Vagina (tissue), 2 donors: ENCODE data around the gene KRTAP12-1. TPM values are rescaled to one million over a fixed set of nuclear protein-coding genes. Genes with fewer than 3 reads are reported as not detected.
"Not testable (repeated sequence)": the region's sequence is repeated elsewhere in the genome, so short reads cannot be mapped to it uniquely, and the experiment has no call there.

ENCODE experiments used
- DNase-seq, 2 donors: peaks; one replicate each; pipeline ENCODE4 v3.0.0-alpha.2; 2017; ENCODE audit errors: extremely low spot score in 2 of 2
- H3K27ac ChIP-seq: fragments of 200-600 bp; sonication (generic); one replicate; pipeline ENCODE4 v1.5.1; 2019
- H3K27me3 ChIP-seq: fragments of 200-600 bp; sonication (generic); one replicate; pipeline ENCODE4 v1.5.1; 2019
- H3K36me3 ChIP-seq, 2 donors: fragments of 200-600 bp; sonication (generic); one replicate each; pipeline ENCODE4 v1.5.1; 2017 to 2019
- H3K4me1 ChIP-seq: fragments of 200-600 bp; sonication (generic); one replicate; pipeline ENCODE4 v1.5.1; 2019
- H3K4me3 ChIP-seq, 2 donors: fragments of 200-600 bp; sonication (generic); 1 replicate in 1 of 2; 2 replicates in 1 of 2; pipeline ENCODE4 v1.5.1; 2016 to 2019
- H3K9me3 ChIP-seq: fragments of 200-600 bp; sonication (generic); one replicate; pipeline ENCODE4 v1.5.1; 2019
- CTCF ChIP-seq, 3 experiments: fragments of 450-650 bp in 2 of 3; fragments of 200-600 bp in 1 of 3; sonication (generic) in 1 of 3; IDR thresholded peaks; one replicate each; pipeline ENCODE4 v1.5.1; 2017 to 2019; ENCODE audit warnings: antibody characterized with exemption in 3 of 3, mild to moderate bottlenecking in 2 of 3, moderate library complexity in 2 of 3
- POLR2A ChIP-seq, 2 donors: fragments of 450-650 bp; IDR thresholded peaks; one replicate each; pipeline ENCODE4 v1.6.1; 2017; ENCODE audit warnings: antibody characterized with exemption in 2 of 2, mild to moderate bottlenecking in 2 of 2, moderate library complexity in 2 of 2
- POLR2AphosphoS5 ChIP-seq, 2 donors: sonication (generic); formaldehyde crosslinking; IDR thresholded peaks; one replicate each; pipeline ENCODE4 v1.9.0; 2017; ENCODE audit warnings: antibody characterized with exemption in 2 of 2, mild to moderate bottlenecking in 2 of 2, low read depth in 1 of 2; ENCODE audit not compliant: insufficient read depth in 1 of 2
- intact Hi-C: fragments of 100-400 bp; cut with DNase I; formaldehyde crosslinking; loops from one replicate; pipeline ENCODE4 v1.15.1; 2023
- total RNA-seq: library from RNA; depleted of rRNA; stranded (reverse); fragments of >200 nt; gene quantifications from one replicate; pipeline ENCODE4 v1.2.3, GENCODE V29; 2016

Gene KRTAP12-1
- total RNA-seq, 1 donor from 2014 or later, result not detected

GRCh38 chr21:44699502-44700001, 17.6 kb upstream of the KRTAP12-1 start:
- Histone ChIP-seq H3K27me3 (peaks cover 3% of the 10 kb centered on the region), H3K27ac (no peak overlapping the region), H3K4me3 (no peak overlapping the region), H3K4me1 (no peaks in the 10 kb centered on the region), H3K9me3 (no peaks in the 10 kb centered on the region), H3K36me3 (no peaks in the 10 kb centered on the region)
- TF ChIP-seq CTCF (IDR thresholded peaks at IDR 0.05) (no peak), POLR2A (IDR thresholded peaks at IDR 0.05) (no peak), POLR2AphosphoS5 (IDR thresholded peaks at IDR 0.05; ENCODE audit: insufficient read depth in 1 of 2, low read depth in 1 of 2) (no peak)
- peak; percentile 55 to 58 for DNase-seq
- intact Hi-C loops, result no loop called here

DNA sequence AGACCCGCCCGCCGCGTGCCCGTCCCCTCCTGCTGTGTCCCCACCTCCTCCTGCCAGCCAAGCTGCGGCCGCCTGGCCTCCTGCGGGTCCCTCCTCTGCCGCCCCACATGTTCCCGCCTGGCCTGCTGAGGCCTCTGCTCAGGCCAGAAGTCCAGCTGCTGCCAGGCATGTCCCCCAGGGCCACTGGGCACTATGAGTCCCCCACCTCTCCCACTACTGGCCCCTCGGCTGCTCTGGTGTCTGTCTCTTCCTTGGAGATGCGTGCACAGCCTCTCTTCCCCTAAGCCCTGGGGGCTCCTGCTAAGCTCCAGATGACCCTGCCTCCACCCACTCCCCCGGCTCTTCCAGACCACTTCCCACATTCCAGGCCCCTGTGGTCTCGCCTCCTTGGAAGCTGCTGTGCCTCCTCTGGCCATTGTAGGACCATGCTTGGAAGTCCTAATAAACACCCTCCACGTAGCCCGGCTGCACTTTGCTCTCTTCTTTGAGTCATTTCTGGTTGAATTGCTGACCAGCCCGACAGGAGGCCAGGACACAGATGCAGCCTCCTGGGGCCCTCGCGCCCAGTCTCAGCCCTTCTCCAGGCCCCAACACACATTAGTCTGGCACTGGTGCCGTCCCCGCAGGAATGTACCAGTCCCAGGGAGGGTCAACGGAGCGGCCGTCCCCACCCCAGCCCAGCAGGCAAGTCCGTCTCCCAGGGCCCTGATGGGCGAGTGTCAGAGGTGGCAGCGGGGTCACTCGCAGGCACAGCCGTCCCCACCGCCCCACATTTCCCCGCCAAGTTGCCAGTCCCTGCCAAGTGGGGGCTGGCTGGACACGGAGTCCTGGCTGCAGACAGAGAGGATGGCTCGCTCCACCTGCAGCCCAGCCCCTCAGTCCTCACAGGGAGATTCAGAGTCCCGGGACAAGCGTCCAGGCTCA, 16.1 kb upstream of the KRTAP12-1 start:
- Histone ChIP-seq H3K27me3 (peaks cover 3% of the 10 kb centered on the region), H3K9me3 (no peaks in the 10 kb centered on the region), H3K36me3 (no peaks in the 10 kb centered on the region), H3K4me3 (no peak overlapping the region), H3K4me1 (no peaks in the 10 kb centered on the region), H3K27ac (no peak overlapping the region)
- DNase-seq, result peak; percentile 76 to 89
- intact Hi-C loops, result no loop called here
- TF ChIP-seq POLR2AphosphoS5 (IDR thresholded peaks at IDR 0.05; ENCODE audit: insufficient read depth in 1 of 2, low read depth in 1 of 2) (no peak), CTCF (IDR thresholded peaks at IDR 0.05) (no peak), POLR2A (IDR thresholded peaks at IDR 0.05) (no peak)

GRCh38 chr21:44697172-44697810, 15.3 kb upstream of the KRTAP12-1 start, which contains the start of gene KRTAP10-12:
KRTAP10-12 (plus strand) TSS chr21:44697172; CDS start chr21:44697202, 30 bp downstream.
- H3K9me3 ChIP-seq, H3K27me3 ChIP-seq, H3K36me3 ChIP-seq, H3K4me3 ChIP-seq, intact Hi-C loops, H3K27ac ChIP-seq, H3K4me1 ChIP-seq: not testable (repeated sequence)
- DNase-seq, result peak; percentile 58 to 70

- Histone ChIP-seq H3K27ac (no peak overlapping the region), H3K4me1 (no peaks in the 10 kb centered on the region), H3K36me3 (no peaks in the 10 kb centered on the region), H3K4me3 (no peak overlapping the region), H3K9me3 (no peaks in the 10 kb centered on the region), H3K27me3 (peaks cover 3% of the 10 kb centered on the region)
- intact Hi-C loops, result no loop called here
- DNase-seq, result peak; percentile 34 to 44
- TF ChIP-seq POLR2AphosphoS5 (IDR thresholded peaks at IDR 0.05; ENCODE audit: insufficient read depth in 1 of 2, low read depth in 1 of 2), result no peak
- TF ChIP-seq POLR2A (IDR thresholded peaks at IDR 0.05), result no peak
- no peak for TF ChIP-seq CTCF (IDR thresholded peaks at IDR 0.05)
Observed at GRCh38 chr21:44696572-44696971, 14.6 kb upstream of the KRTAP12-1 start.

DNA sequence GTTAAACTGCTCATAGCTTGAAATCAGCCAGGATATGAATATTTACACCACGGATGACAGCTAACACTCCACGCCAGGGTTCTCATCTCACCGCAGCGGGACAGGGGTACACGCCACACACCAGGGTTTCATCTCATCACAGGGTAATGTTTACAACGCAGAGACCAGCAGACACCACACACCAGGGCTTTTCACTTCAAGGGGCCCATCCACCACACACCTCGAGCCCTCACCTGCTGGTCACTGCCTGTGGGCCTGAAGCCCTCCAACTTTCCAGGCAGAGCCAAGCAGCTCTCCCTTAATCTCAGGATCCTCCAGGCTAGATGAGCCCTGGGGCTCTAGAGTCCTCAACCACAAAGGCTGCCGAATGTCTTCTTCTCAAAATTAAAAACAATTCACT, 13.7 kb upstream of the KRTAP12-1 start:
- peak in 1 of 2 donors; percentile 74 for DNase-seq
- no peak for TF ChIP-seq POLR2A (IDR thresholded peaks at IDR 0.05)
- intact Hi-C loops, result no loop called here

More for the DNA sequence above, 13.7 kb upstream of the KRTAP12-1 start:
- Histone ChIP-seq H3K27ac (no peak overlapping the region), H3K4me1 (no peaks in the 10 kb centered on the region), H3K9me3 (no peaks in the 10 kb centered on the region), H3K36me3 (no peaks in the 10 kb centered on the region), H3K27me3 (no peaks in the 10 kb centered on the region), H3K4me3 (no peak overlapping the region)
